ENCODE measurements around the gene ARGLU1.

DNA sequence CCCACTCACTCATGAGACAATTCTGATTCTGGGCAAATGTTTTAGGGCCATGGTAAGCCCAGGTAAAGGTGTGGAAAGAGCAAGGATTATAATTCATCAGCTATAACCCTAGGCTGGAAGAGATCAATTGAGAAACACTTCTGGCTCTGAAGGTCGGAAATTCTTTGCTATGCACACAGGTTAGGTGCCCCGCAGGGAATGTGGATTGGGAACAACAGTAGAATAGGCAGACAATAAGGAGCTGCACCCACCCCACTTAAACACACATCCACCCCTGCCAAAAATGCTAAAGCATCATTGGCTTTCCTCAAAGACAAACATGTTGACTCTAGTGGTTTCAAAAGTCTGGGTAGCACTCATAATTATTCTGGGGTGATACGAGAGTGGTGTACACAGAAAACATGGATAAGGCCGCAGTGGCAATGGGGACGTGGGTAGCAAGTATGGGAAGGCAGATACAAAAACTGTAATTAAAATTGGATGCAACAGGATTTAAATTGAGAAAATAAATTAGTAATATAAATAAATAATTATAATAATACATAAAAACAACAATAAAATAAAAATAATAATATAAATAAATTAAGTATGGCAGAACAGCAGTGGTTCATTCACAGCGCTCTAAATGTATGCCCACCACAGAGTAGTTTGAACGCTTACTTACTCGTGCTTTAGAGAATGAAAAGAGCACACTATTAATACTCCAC, 41.0 kb downstream of the ARGLU1 start:
- TF ChIP-seq POLR2AphosphoS5 (IDR thresholded peaks at IDR 0.05; ENCODE audit: borderline replicate concordance, low read depth, low read length), result no peak
- no peak for TF ChIP-seq FOXP2 (optimal IDR thresholded peaks at IDR 0.05; ENCODE audit: control extremely low read depth, extremely low read length, insufficient read depth)
- TF ChIP-seq EZH2 (IDR thresholded peaks at IDR 0.05), result no peak

All from SK-N-MC (cell line).